ENCODE measurements around the gene SMC4. TPM values are rescaled to one million over a fixed set of nuclear protein-coding genes. Genes with fewer than 3 reads are reported as not detected.

SMC4 gene
- total and polyA plus RNA-seq, 2 of the 8 experiments (the other 6 are each of a cell fraction or from before 2014, with no cell fraction given) = 26.6 to 118 TPM

DNA sequence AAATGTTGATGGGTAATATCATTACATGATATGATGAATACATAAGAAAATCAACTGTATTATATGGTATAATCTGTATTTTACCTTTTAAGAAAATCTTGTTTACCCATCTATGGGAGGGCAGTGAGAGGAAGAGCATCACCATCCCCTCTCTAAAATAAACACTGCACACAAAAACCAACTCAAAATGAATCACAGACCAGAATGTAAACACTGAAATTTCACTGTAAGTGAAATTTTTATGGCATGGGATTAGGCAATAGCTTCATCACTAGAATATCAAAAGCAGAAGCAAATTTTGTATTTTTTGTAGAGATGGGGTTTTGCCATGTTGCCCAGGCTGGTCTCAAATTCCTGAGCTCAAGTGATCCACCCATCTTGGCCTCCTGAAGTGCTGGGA is 26.7 kb upstream of the SMC4 start:
- POLR2A ChIA-PET (ENCODE audit: partially characterized antibody) = interaction anchor here (1.0 kb wide), 1 partner anchor 27 kb away, joined by 4 read pairs; the partner anchor contains the start of gene SMC4
- H3K56ac ChIP-seq (replicated peaks; ENCODE audit: insufficient read length, low read depth, low read length) = no peak overlapping the region
- no peak for FAIRE-seq
- TF ChIP-seq BRCA1 (IDR thresholded peaks at IDR 0.05; ENCODE audit: low read depth, low read length) (no peak), SP1 (IDR thresholded peaks at IDR 0.05; ENCODE audit: low read depth, low read length) (no peak), RAD21 (IDR thresholded peaks at IDR 0.05 in 1 of 2, conservative IDR thresholded peaks at IDR 0.05 in 1 of 2; ENCODE audit: low read depth in 2 of 2, low read length in 2 of 2) (no peak), RFX5 (IDR thresholded peaks at IDR 0.05; ENCODE audit: borderline replicate concordance, low read depth, low read length) (no peak), KDM4A (IDR thresholded peaks at IDR 0.05; ENCODE audit: low read depth, low read length, severe bottlenecking) (no peak), TCF12 (IDR thresholded peaks at IDR 0.05; ENCODE audit: low read depth, low read length) (no peak), PHF8 (conservative IDR thresholded peaks at IDR 0.05; ENCODE audit: low read depth, low read length) (no peak)
- TF ChIP-seq, protein P1, sequence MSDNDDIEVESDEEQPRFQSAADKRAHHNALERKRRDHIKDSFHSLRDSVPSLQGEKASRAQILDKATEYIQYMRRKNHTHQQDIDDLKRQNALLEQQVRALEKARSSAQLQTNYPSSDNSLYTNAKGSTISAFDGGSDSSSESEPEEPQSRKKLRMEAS (IDR thresholded peaks at IDR 0.05) = no peak

More for the DNA sequence above, 26.7 kb upstream of the SMC4 start:
- Histone ChIP-seq H2BK20ac (ENCODE audit: low read length) (no peak overlapping the region), H3K36me3 (ENCODE audit: control insufficient read depth in 2 of 4, insufficient read depth in 4 of 4, low read length in 3 of 4) (peaks cover 0 to 19% (median 8%) of the 10 kb centered on the region in 4 experiments; a peak in 4 of 8 replicates), H3K23me2 (ENCODE audit: low read depth, low read length) (no peaks in the 10 kb centered on the region), H3K27me3 (replicated peaks in 1 of 4; ENCODE audit: control insufficient read depth in 3 of 4, extremely low read depth in 1 of 4, insufficient read depth in 3 of 4, low read length in 3 of 4) (no peaks in the 10 kb centered on the region), H4K20me1 (replicated peaks in 1 of 2; ENCODE audit: control insufficient read depth in 1 of 2, insufficient read depth in 2 of 2, low read length in 2 of 2) (no peaks in the 10 kb centered on the region), H2BK5ac (ENCODE audit: low read depth, low read length) (no peak overlapping the region), H3K4me1 (replicated peaks in 1 of 4; ENCODE audit: control insufficient read depth in 3 of 4, insufficient read depth in 4 of 4, low read length in 3 of 4) (no peaks in the 10 kb centered on the region), H3K27ac (ENCODE audit: low read depth, low read length) (no peak overlapping the region), H4K5ac (ENCODE audit: insufficient read length, low read depth, low read length) (no peak overlapping the region), H3K79me1 (ENCODE audit: low read depth, low read length) (no peaks in the 10 kb centered on the region), H2BK12ac (ENCODE audit: low read depth, low read length) (no peak overlapping the region), H2BK15ac (ENCODE audit: low read length) (no peak overlapping the region), H3K9ac (replicated peaks in 1 of 4; ENCODE audit: extremely low read depth in 1 of 4, low read depth in 3 of 4, low read length in 3 of 4) (no peak overlapping the region), H3K18ac (ENCODE audit: extremely low read depth, low read length) (no peak overlapping the region), H3K14ac (ENCODE audit: insufficient read length) (no peak overlapping the region), H3K79me2 (ENCODE audit: control insufficient read depth in 1 of 2, insufficient read depth in 2 of 2, low read length in 2 of 2) (no peaks in the 10 kb centered on the region), H4K91ac (replicated peaks; ENCODE audit: insufficient read length, low read length) (no peak overlapping the region), H2AK5ac (ENCODE audit: low read depth, low read length) (no peak overlapping the region), H4K8ac (ENCODE audit: extremely low read depth, insufficient read depth, low read length) (no peak overlapping the region), H2AFZ (ENCODE audit: low read length) (no peak overlapping the region), H3K23ac (ENCODE audit: insufficient read length) (no peak overlapping the region), H3K4ac (replicated peaks; ENCODE audit: insufficient read length, low read depth, low read length) (no peak overlapping the region), H3K9me3 (ENCODE audit: insufficient read depth in 2 of 2, low read depth in 1 of 2, low read length in 1 of 2) (no peaks in the 10 kb centered on the region), H3K4me3 (ENCODE audit: extremely low read depth in 1 of 4, insufficient read depth in 2 of 4, low read depth in 3 of 4, low read length in 4 of 4) (no peak overlapping the region), H2BK120ac (replicated peaks; ENCODE audit: low read depth, low read length) (no peak overlapping the region), H3K4me2 (ENCODE audit: insufficient read depth in 1 of 2, low read depth in 2 of 2, low read length in 2 of 2) (no peak overlapping the region)
- CTCF ChIA-PET (ENCODE audit: partially characterized antibody) = no interaction called here
- DNase-seq (ENCODE audit: low read depth in 1 of 2, low spot score in 2 of 2) = no peak
